Neural cell (in vitro differentiated cells): Measurements from ENCODE around the gene ZNF358. TPM values are rescaled to one million over a fixed set of nuclear protein-coding genes. Genes with fewer than 3 reads are reported as not detected.

Source experiments
- H2AFZ ChIP-seq: fragments of 200-600, 300-800 bp; sonication (generic), shearing (Covaris generic); 2 replicates; pipeline ENCODE4 v1.6.0; 2014; ENCODE audit warnings: low read depth, mild to moderate bottlenecking, antibody characterized with exemption, low read length, moderate library complexity
- H3F3A ChIP-seq: fragments of 200-600 bp; shearing (Covaris generic); 2 replicates; pipeline ENCODE4 v1.6.1; 2016; ENCODE audit warnings: mild to moderate bottlenecking, moderate library complexity, mixed read lengths, antibody characterized with exemption, low read length; ENCODE audit not compliant: insufficient read depth, poor library complexity, severe bottlenecking
- H3K27ac ChIP-seq: fragments of 200-600, 300-800 bp; sonication (generic), shearing (Covaris generic); 2 replicates; pipeline ENCODE4 v1.5.1; 2014; ENCODE audit warnings: mild to moderate bottlenecking, low read length, moderate library complexity
- H3K27me3 ChIP-seq: fragments of 300-800, 200-600 bp; sonication (generic), shearing (Covaris generic); 2 replicates; pipeline ENCODE4 v1.6.0; 2014; ENCODE audit warnings: mild to moderate bottlenecking, low read depth, low read length, moderate library complexity; ENCODE audit not compliant: insufficient read depth
- H3K36me3 ChIP-seq: fragments of 300-800, 200-600 bp; sonication (generic), shearing (Covaris generic); 2 replicates; pipeline ENCODE4 v1.5.1; 2014; ENCODE audit warnings: mild to moderate bottlenecking, antibody characterized with exemption, low read length, moderate library complexity; ENCODE audit not compliant: insufficient read depth
- H3K4me2 ChIP-seq: fragments of 300-800, 200-600 bp; sonication (generic), shearing (Covaris generic); 2 replicates; pipeline ENCODE4 v1.6.0; 2014; ENCODE audit warnings: mild to moderate bottlenecking, low read length
- H3K4me3 ChIP-seq: fragments of 300-800, 200-600 bp; sonication (generic), shearing (Covaris generic); 2 replicates; pipeline ENCODE4 v1.5.1; 2014; ENCODE audit warnings: mild to moderate bottlenecking, low read length, moderate library complexity
- H3K79me2 ChIP-seq: fragments of 200-600 bp; shearing (Covaris generic); replicated peaks from 2 replicates; pipeline ENCODE4 v1.6.0; 2014; ENCODE audit warnings: mild to moderate bottlenecking, low read length, moderate library complexity; ENCODE audit not compliant: insufficient read depth
- H3K9ac ChIP-seq: fragments of 300-800, 200-600 bp; sonication (generic), shearing (Covaris generic); 2 replicates; pipeline ENCODE4 v1.6.1; 2016; ENCODE audit warnings: mild to moderate bottlenecking, low read length, mixed read lengths
- H3K9me2 ChIP-seq: fragments of 200-600 bp; shearing (Covaris generic); 2 replicates; pipeline ENCODE4 v1.6.1; 2016; ENCODE audit warnings: mild to moderate bottlenecking, low read length, mixed read lengths; ENCODE audit not compliant: insufficient read depth
- H3K9me3 ChIP-seq: fragments of 200-600, 300-800 bp; sonication (generic), shearing (Covaris generic); 2 replicates; pipeline ENCODE4 v1.6.1; 2016; ENCODE audit warnings: mild to moderate bottlenecking, mixed run types, low read length, moderate library complexity, mixed read lengths
- H4K20me1 ChIP-seq: fragments of 200-600 bp; shearing (Covaris generic); 2 replicates; pipeline ENCODE4 v1.6.1; 2016; ENCODE audit warnings: mild to moderate bottlenecking, mixed run types; ENCODE audit not compliant: insufficient read depth
- EP300 ChIP-seq: fragments of 450-650 bp; conservative IDR thresholded peaks from 2 replicates; pipeline ENCODE4 v1.6.1; 2014; ENCODE audit warnings: antibody characterized with exemption, mild to moderate bottlenecking, moderate library complexity; ENCODE audit not compliant: poor library complexity, severe bottlenecking
- EZH2 ChIP-seq: fragments of 200-600, 300-800 bp; shearing (Covaris generic), sonication (generic); IDR thresholded peaks from 2 replicates; pipeline ENCODE4 v1.6.1; 2014; ENCODE audit warnings: antibody characterized with exemption, low read length, borderline replicate concordance, mild to moderate bottlenecking; ENCODE audit not compliant: insufficient read depth, poor library complexity, severe bottlenecking
- MXI1 ChIP-seq: fragments of 450-650 bp; conservative IDR thresholded peaks from 2 replicates; pipeline ENCODE4 v1.6.1; 2014; ENCODE audit warnings: antibody characterized with exemption, mild to moderate bottlenecking; ENCODE audit not compliant: poor library complexity, severe bottlenecking
- POLR2AphosphoS5 ChIP-seq: IDR thresholded peaks from 2 replicates; pipeline ENCODE4 v1.6.1; 2012
- RAD21 ChIP-seq: fragments of 450-650 bp; conservative IDR thresholded peaks from 2 replicates; pipeline ENCODE4 v1.6.1; 2014; ENCODE audit warnings: antibody characterized with exemption, mild to moderate bottlenecking, moderate library complexity
- SMC3 ChIP-seq: fragments of 450-650 bp; conservative IDR thresholded peaks from 2 replicates; pipeline ENCODE4 v1.6.1; 2014; ENCODE audit warnings: antibody characterized with exemption, mild to moderate bottlenecking, moderate library complexity; ENCODE audit not compliant: poor library complexity
- TAF1 ChIP-seq: IDR thresholded peaks from 2 replicates; pipeline ENCODE4 v1.6.1; 2012; ENCODE audit warnings: low read depth
- polyA plus RNA-seq: library from polyadenylated mRNA; depleted of rRNA; stranded (reverse); fragments of >200 nt; gene quantifications from 2 replicates; pipeline ENCODE4 v1.2.3, GENCODE V29; 2014
- TF ChIP-seq, protein P1 (sequence below): IDR thresholded peaks from 2 replicates; pipeline ENCODE4 v1.6.1; 2012; ENCODE audit warnings: borderline replicate concordance
- TF ChIP-seq, protein P2 (sequence below): fragments of 450-650 bp; IDR thresholded peaks from 2 replicates; pipeline ENCODE4 v1.5.1; 2014; ENCODE audit warnings: antibody characterized with exemption, mild to moderate bottlenecking, moderate library complexity; ENCODE audit not compliant: poor library complexity, severe bottlenecking

The ZNF358 gene
- polyA plus RNA-seq, 1 donor from 2014 or later: 22.0 TPM

DNA sequence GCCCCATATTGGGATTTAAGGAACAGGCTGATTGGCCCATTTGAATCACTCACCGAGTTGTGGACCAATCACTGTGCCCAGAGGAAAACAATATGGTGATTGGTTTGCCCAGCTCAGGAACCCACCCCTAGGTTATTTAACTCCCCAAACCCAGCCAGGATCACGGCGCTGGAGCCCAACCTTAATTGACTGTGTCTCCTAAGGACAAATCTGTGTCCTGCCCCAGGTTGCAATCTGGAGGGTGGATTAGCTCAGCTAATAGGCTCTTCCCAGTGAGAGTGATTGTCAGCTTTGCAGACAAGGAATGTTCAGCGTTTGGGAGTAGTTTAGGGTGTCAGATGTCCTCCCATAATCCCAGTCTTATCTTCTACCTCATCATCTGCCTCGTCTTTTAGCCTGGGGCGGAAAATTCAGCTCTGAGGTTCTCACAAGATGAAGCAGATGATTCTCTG, 3.5 kb upstream of the ZNF358 start:
- Histone ChIP-seq H3K36me3 (no peaks in the 10 kb centered on the region), H4K20me1 (no peaks in the 10 kb centered on the region), H3K9me3 (no peaks in the 10 kb centered on the region), H2AFZ (no peak overlapping the region), H3K9ac (no peak overlapping the region), H3K4me2 (no peak overlapping the region), H3K4me3 (no peak overlapping the region), H3K79me2 (peaks cover 19% of the 10 kb centered on the region), H3K27me3 (no peaks in the 10 kb centered on the region), H3K9me2 (no peaks in the 10 kb centered on the region), H3F3A (no peaks in the 10 kb centered on the region), H3K27ac (no peak overlapping the region)
- TF ChIP-seq RAD21: no peak
- TF ChIP-seq MXI1: no peak
- TF ChIP-seq POLR2AphosphoS5: no peak
- TF ChIP-seq SMC3: no peak
- TF ChIP-seq, protein P1, sequence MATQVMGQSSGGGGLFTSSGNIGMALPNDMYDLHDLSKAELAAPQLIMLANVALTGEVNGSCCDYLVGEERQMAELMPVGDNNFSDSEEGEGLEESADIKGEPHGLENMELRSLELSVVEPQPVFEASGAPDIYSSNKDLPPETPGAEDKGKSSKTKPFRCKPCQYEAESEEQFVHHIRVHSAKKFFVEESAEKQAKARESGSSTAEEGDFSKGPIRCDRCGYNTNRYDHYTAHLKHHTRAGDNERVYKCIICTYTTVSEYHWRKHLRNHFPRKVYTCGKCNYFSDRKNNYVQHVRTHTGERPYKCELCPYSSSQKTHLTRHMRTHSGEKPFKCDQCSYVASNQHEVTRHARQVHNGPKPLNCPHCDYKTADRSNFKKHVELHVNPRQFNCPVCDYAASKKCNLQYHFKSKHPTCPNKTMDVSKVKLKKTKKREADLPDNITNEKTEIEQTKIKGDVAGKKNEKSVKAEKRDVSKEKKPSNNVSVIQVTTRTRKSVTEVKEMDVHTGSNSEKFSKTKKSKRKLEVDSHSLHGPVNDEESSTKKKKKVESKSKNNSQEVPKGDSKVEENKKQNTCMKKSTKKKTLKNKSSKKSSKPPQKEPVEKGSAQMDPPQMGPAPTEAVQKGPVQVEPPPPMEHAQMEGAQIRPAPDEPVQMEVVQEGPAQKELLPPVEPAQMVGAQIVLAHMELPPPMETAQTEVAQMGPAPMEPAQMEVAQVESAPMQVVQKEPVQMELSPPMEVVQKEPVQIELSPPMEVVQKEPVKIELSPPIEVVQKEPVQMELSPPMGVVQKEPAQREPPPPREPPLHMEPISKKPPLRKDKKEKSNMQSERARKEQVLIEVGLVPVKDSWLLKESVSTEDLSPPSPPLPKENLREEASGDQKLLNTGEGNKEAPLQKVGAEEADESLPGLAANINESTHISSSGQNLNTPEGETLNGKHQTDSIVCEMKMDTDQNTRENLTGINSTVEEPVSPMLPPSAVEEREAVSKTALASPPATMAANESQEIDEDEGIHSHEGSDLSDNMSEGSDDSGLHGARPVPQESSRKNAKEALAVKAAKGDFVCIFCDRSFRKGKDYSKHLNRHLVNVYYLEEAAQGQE: no peak
- no peak for TF ChIP-seq TAF1
- TF ChIP-seq EP300: no peak
- TF ChIP-seq, protein P2, sequence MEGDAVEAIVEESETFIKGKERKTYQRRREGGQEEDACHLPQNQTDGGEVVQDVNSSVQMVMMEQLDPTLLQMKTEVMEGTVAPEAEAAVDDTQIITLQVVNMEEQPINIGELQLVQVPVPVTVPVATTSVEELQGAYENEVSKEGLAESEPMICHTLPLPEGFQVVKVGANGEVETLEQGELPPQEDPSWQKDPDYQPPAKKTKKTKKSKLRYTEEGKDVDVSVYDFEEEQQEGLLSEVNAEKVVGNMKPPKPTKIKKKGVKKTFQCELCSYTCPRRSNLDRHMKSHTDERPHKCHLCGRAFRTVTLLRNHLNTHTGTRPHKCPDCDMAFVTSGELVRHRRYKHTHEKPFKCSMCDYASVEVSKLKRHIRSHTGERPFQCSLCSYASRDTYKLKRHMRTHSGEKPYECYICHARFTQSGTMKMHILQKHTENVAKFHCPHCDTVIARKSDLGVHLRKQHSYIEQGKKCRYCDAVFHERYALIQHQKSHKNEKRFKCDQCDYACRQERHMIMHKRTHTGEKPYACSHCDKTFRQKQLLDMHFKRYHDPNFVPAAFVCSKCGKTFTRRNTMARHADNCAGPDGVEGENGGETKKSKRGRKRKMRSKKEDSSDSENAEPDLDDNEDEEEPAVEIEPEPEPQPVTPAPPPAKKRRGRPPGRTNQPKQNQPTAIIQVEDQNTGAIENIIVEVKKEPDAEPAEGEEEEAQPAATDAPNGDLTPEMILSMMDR: no peak
- no peak for TF ChIP-seq EZH2

DNA sequence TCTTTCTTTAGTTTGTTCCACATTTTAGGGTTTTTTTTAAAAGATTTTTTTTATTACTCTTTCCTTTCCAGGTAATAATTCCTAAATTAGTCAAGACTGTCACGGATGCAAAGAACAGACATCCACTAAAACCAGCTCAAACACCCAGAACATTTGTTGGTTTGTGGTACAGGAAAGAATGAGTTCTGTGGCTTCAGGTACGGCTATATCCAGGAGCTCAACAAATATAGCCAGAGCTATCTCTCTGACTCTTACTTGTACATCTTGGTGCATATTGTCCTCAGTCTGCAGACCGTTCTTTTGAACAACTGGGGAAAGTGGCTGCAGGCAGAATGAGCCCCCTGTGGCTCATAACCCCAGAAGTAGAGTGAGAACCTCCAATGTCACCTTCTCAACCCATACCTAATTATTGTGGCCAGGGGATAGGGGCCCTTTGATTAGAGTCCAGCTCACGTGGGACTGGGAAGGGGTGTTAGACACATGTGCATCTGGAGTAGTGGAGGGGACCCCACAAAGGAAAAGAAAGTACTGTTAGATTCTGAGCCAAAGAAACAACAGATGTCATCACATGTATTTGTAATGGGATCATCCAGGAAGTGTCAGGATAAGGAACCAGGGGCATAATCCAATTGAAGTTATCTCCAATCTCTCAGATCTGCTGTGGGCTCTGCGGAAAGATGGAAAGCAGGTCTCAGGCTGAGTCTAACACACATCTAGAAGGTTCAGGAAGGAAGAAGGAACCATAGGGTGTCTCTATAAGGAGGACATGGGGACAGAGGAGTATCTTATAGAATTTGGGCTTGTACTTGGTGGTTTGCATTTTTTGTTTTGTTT, 1.9 kb upstream of the ZNF358 start:
- H2AFZ ChIP-seq: no peak overlapping the region
- H3K9me3 ChIP-seq: no peaks in the 10 kb centered on the region
- TF ChIP-seq POLR2AphosphoS5: no peak
- no peak for TF ChIP-seq MXI1
- TF ChIP-seq, protein P1: no peak
- no peak for TF ChIP-seq TAF1
- TF ChIP-seq SMC3: no peak
- TF ChIP-seq, protein P2: no peak
- TF ChIP-seq EZH2: no peak
- TF ChIP-seq EP300: no peak
- TF ChIP-seq RAD21: no peak
- H3K27ac ChIP-seq: no peak overlapping the region
- H3K36me3 ChIP-seq: no peaks in the 10 kb centered on the region
- H3K9me2 ChIP-seq: no peaks in the 10 kb centered on the region
- H3K9ac ChIP-seq: no peak overlapping the region
- H3K4me2 ChIP-seq: no peak overlapping the region
- H4K20me1 ChIP-seq: no peaks in the 10 kb centered on the region
- H3F3A ChIP-seq: no peaks in the 10 kb centered on the region
- no peak overlapping the region for H3K4me3 ChIP-seq
- no peaks in the 10 kb centered on the region for H3K27me3 ChIP-seq
- peaks cover 22% of the 10 kb centered on the region for H3K79me2 ChIP-seq
